Thyroid gland (tissue), 4 donors: ENCODE results near the gene PRMT2. TPM values are rescaled to one million over a fixed set of nuclear protein-coding genes. Genes with fewer than 3 reads are reported as not detected.

ENCODE experiments used
- total RNA-seq, 4 donors: library from RNA; depleted of rRNA; stranded (reverse); fragments of >200 nt; gene quantifications; one replicate each; pipeline ENCODE4 v1.2.3, GENCODE V29; 2016

PRMT2 gene
- total RNA-seq, 4 donors from 2014 or later: 94.6 to 112 (median 99.4) TPM

Other genes with a start within 250 kb of the PRMT2 start
- 10 to 100 TPM; 35.1 to 56.3 (median 42.9) TPM for gene DIP2A, start 176.8 kb upstream of the PRMT2 start, total RNA-seq
- gene S100B, start 30.6 kb upstream of the PRMT2 start, total RNA-seq: 1 to 10 TPM in 1 of 4 donors, under 1 TPM in 1, not detected in 2; 0.89 to 4.9 TPM